ENCODE results near the gene SLC2A9.

DNA sequence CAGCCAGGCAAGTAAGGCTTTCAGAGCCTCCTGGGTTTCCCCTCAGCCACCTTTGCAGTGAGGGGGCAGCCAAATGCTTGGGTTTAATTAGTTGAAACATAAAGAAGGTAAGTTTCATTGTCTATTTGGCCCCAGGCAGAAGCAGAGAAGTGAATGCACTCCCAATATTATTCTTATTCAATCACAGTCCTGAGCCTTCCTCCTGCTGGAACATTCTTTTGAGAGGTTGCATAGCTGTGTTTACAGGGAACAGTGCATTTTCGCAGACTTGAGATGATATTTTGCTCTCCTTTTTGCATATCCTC is 13.9 kb downstream of the SLC2A9 start:
- no peak for TF ChIP-seq POLR2A (IDR thresholded peaks at IDR 0.05)
- TF ChIP-seq, protein P1, sequence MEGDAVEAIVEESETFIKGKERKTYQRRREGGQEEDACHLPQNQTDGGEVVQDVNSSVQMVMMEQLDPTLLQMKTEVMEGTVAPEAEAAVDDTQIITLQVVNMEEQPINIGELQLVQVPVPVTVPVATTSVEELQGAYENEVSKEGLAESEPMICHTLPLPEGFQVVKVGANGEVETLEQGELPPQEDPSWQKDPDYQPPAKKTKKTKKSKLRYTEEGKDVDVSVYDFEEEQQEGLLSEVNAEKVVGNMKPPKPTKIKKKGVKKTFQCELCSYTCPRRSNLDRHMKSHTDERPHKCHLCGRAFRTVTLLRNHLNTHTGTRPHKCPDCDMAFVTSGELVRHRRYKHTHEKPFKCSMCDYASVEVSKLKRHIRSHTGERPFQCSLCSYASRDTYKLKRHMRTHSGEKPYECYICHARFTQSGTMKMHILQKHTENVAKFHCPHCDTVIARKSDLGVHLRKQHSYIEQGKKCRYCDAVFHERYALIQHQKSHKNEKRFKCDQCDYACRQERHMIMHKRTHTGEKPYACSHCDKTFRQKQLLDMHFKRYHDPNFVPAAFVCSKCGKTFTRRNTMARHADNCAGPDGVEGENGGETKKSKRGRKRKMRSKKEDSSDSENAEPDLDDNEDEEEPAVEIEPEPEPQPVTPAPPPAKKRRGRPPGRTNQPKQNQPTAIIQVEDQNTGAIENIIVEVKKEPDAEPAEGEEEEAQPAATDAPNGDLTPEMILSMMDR (IDR thresholded peaks at IDR 0.05), result no peak
- no peak for TF ChIP-seq EP300 (IDR thresholded peaks at IDR 0.05)
